SK-N-SH treated with all-trans-retinoic acid at 6 μM for 48 hours (cell line): Measurements from ENCODE around the gene ATP11A.

Source experiments
- ATAC-seq: fragments of 200-7000 bp; cut with Tn5 transposase; 3 replicates; pipeline ENCODE4 v1.9.1; 2020; ENCODE audit warnings: mild to moderate bottlenecking, moderate library complexity
- ARNTL ChIP-seq: fragments of 450-650 bp; formaldehyde crosslinking; IDR thresholded peaks from 2 replicates; pipeline ENCODE4 v1.5.0; 2020; ENCODE audit warnings: low read depth, mild to moderate bottlenecking, moderate library complexity, borderline replicate concordance
- BACH2 ChIP-seq: fragments of 250-450 bp; sonication (Bioruptor Pico); IDR thresholded peaks from 2 replicates; pipeline ENCODE4 v1.9.0; 2021; ENCODE audit warnings: mild to moderate bottlenecking, borderline replicate concordance
- ESRRG ChIP-seq: fragments of 250-450 bp; sonication (Bioruptor Pico); IDR thresholded peaks from 2 replicates; pipeline ENCODE4 v1.6.1; 2021; ENCODE audit warnings: mild to moderate bottlenecking
- GLIS3 ChIP-seq: fragments of 250-450 bp; sonication (Bioruptor Pico); IDR thresholded peaks from 2 replicates; pipeline ENCODE4 v1.5.0; 2020; ENCODE audit warnings: mild to moderate bottlenecking, moderate library complexity
- ISL1 ChIP-seq: fragments of 250-450 bp; sonication (Bioruptor Pico); IDR thresholded peaks from 2 replicates; pipeline ENCODE4 v2.1.2; 2022; ENCODE audit warnings: mild to moderate bottlenecking, moderate library complexity
- OSR1 ChIP-seq: fragments of 250-450 bp; sonication (Bioruptor Pico); IDR thresholded peaks from 2 replicates; pipeline ENCODE4 v1.8.0; 2022; ENCODE audit warnings: moderate library complexity, mild to moderate bottlenecking, inconsistent platforms
- PPARA ChIP-seq: fragments of 250-450 bp; sonication (Bioruptor Pico); IDR thresholded peaks from 2 replicates; pipeline ENCODE4 v1.5.0; 2020; ENCODE audit warnings: mild to moderate bottlenecking, borderline replicate concordance
- RARB ChIP-seq: fragments of 250-450 bp; sonication (Bioruptor Pico); IDR thresholded peaks from 2 replicates; pipeline ENCODE4 v1.8.0; 2021; ENCODE audit warnings: mild to moderate bottlenecking, moderate library complexity
- SNAI2 ChIP-seq: fragments of 250-450 bp; sonication (Bioruptor Pico); IDR thresholded peaks from 2 replicates; pipeline ENCODE4 v1.5.0; 2020; ENCODE audit warnings: mild to moderate bottlenecking, moderate library complexity
- TCF4 ChIP-seq: fragments of 250-450 bp; sonication (Bioruptor Pico); IDR thresholded peaks from 2 replicates; pipeline ENCODE4 v1.8.0; 2021; ENCODE audit warnings: mild to moderate bottlenecking, moderate library complexity, borderline replicate concordance
- TOX ChIP-seq: fragments of 250-450 bp; sonication (Bioruptor Pico); IDR thresholded peaks from 2 replicates; pipeline ENCODE4 v1.8.0; 2021; ENCODE audit warnings: mild to moderate bottlenecking, moderate library complexity, borderline replicate concordance
- ZC3H10 ChIP-seq: fragments of 250-450 bp; sonication (Bioruptor Pico); IDR thresholded peaks from 2 replicates; pipeline ENCODE4 v1.5.1; 2021; ENCODE audit warnings: mild to moderate bottlenecking, moderate library complexity
- ZFP3 ChIP-seq: fragments of 250-450 bp; sonication (Bioruptor Pico); IDR thresholded peaks from 2 replicates; pipeline ENCODE4 v1.5.0; 2020; ENCODE audit warnings: mild to moderate bottlenecking, moderate library complexity
- ZNF70 ChIP-seq: fragments of 450-650 bp; formaldehyde crosslinking; IDR thresholded peaks from 2 replicates; pipeline ENCODE4 v1.5.0; 2020; ENCODE audit warnings: mild to moderate bottlenecking, moderate library complexity
- ZNF8 ChIP-seq: fragments of 450-650 bp; formaldehyde crosslinking; IDR thresholded peaks from 2 replicates; pipeline ENCODE4 v1.5.0; 2020; ENCODE audit warnings: mild to moderate bottlenecking, moderate library complexity
- TF ChIP-seq, protein P1 (sequence below): fragments of 250-450 bp; sonication (Bioruptor Pico); IDR thresholded peaks from 2 replicates; pipeline ENCODE4 v1.8.0; 2021; ENCODE audit warnings: low read depth, mild to moderate bottlenecking, moderate library complexity, borderline replicate concordance
- TF ChIP-seq, protein P2 (sequence below): fragments of 250-450 bp; sonication (Bioruptor Pico); IDR thresholded peaks from 2 replicates; pipeline ENCODE4 v1.5.1; 2021; ENCODE audit warnings: mild to moderate bottlenecking, moderate library complexity
- TF ChIP-seq, protein P3 (sequence below): fragments of 250-450 bp; sonication (Bioruptor Pico); IDR thresholded peaks from 2 replicates; pipeline ENCODE4 v1.5.1; 2020; ENCODE audit warnings: low read depth, mild to moderate bottlenecking, moderate library complexity
- TF ChIP-seq, protein P4 (sequence below): fragments of 250-450 bp; sonication (Bioruptor Pico); IDR thresholded peaks from 2 replicates; pipeline ENCODE4 v1.8.0; 2020; ENCODE audit warnings: mild to moderate bottlenecking, moderate library complexity, borderline replicate concordance

Gene ATP11A

DNA sequence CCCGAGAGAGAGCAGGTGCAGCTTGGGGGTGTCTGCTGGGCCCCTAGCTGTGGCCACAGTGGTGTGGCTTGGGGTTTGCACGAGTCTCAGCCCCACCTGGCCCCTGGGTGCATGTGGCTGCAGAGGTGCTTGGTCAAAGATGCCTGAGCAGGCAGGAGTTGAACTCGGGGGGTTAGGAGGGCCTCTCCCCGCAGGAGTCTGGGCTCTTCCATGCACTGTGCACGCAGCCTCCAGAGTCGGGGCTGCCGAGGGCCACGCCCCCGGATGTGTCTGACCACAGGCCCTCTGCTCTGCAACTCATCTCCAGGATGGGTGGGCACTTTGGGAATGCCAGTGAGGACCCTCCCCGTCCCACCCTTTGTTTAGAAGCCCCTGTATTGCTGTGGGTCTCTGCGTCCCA, 187.7 kb downstream of the ATP11A start (continued):
- TF ChIP-seq, protein P1, sequence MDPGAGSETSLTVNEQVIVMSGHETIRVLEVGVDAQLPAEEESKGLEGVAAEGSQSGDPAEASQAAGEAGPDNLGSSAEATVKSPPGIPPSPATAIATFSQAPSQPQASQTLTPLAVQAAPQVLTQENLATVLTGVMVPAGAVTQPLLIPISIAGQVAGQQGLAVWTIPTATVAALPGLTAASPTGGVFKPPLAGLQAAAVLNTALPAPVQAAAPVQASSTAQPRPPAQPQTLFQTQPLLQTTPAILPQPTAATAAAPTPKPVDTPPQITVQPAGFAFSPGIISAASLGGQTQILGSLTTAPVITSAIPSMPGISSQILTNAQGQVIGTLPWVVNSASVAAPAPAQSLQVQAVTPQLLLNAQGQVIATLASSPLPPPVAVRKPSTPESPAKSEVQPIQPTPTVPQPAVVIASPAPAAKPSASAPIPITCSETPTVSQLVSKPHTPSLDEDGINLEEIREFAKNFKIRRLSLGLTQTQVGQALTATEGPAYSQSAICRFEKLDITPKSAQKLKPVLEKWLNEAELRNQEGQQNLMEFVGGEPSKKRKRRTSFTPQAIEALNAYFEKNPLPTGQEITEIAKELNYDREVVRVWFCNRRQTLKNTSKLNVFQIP (CRISPR knock-in tag): no peak
- no peak for TF ChIP-seq GLIS3
- no peak for TF ChIP-seq BACH2 (CRISPR knock-in tag)
- no peak for TF ChIP-seq TCF4
- no peak for TF ChIP-seq ESRRG
- TF ChIP-seq, protein P2, sequence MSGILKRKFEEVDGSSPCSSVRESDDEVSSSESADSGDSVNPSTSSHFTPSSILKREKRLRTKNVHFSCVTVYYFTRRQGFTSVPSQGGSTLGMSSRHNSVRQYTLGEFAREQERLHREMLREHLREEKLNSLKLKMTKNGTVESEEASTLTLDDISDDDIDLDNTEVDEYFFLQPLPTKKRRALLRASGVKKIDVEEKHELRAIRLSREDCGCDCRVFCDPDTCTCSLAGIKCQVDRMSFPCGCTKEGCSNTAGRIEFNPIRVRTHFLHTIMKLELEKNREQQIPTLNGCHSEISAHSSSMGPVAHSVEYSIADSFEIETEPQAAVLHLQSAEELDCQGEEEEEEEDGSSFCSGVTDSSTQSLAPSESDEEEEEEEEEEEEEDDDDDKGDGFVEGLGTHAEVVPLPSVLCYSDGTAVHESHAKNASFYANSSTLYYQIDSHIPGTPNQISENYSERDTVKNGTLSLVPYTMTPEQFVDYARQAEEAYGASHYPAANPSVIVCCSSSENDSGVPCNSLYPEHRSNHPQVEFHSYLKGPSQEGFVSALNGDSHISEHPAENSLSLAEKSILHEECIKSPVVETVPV (CRISPR knock-in tag): no peak
- TF ChIP-seq OSR1: no peak

DNA sequence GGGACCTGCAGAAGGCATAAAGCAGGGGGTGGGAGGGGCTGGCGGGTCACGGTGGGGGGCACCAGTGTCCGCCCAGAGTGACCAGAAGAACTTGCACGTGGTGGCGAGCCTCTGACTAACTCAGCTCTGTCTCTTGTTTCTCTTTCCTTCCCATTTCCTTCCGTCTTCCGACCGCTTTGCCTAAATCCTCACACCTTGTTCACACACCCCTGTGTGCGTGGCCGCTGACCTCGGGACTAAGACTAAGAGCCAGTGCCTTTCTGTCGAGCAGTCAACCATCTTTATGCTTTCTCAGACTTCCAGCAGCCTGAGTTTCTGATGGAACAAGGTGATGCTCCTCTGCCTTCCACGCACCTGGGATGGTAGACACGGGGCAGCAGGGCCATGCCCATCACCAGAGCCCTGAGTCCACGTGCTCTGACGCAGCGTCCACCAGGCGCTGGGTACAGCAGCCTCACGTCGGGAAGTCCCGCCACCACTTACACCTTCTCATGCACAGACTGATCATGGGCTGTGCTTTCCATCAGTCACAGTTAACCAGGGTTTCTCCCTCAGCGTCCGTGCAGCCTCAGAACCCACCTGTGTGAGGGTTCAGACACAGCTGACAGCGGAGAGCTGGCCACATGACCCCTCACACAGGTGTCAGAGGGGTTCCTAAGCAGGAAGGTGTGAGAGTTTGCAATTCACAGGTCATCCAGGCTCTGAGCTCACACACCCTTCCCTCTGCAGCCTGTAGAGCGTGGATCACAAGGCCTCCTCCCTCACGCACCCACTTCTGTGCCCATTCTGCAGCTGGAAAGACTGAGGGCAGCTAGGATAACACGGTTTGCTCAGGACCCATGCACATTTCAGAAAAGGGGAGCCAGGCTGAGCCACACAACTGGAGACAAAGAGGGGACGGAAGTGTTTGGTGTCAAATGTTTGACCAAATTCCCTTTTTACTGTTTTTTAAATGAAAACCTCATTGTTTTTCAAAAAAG, 188.4 kb downstream of the ATP11A start:
- TF ChIP-seq GLIS3 (no peak), ARNTL (no peak), SNAI2 (no peak), ZC3H10 (CRISPR knock-in tag) (no peak), ISL1 (CRISPR knock-in tag) (no peak), PPARA (CRISPR knock-in tag) (no peak), ESRRG (no peak), ZNF70 (no peak), ZNF8 (no peak)
- TF ChIP-seq, protein P3, sequence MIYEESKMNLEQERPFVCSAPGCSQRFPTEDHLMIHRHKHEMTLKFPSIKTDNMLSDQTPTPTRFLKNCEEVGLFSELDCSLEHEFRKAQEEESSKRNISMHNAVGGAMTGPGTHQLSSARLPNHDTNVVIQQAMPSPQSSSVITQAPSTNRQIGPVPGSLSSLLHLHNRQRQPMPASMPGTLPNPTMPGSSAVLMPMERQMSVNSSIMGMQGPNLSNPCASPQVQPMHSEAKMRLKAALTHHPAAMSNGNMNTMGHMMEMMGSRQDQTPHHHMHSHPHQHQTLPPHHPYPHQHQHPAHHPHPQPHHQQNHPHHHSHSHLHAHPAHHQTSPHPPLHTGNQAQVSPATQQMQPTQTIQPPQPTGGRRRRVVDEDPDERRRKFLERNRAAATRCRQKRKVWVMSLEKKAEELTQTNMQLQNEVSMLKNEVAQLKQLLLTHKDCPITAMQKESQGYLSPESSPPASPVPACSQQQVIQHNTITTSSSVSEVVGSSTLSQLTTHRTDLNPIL (CRISPR knock-in tag): no peak
- TF ChIP-seq, protein P2 (CRISPR knock-in tag): no peak
- TF ChIP-seq, all 23 proteins: peak for 0
- ATAC-seq: no peak

DNA sequence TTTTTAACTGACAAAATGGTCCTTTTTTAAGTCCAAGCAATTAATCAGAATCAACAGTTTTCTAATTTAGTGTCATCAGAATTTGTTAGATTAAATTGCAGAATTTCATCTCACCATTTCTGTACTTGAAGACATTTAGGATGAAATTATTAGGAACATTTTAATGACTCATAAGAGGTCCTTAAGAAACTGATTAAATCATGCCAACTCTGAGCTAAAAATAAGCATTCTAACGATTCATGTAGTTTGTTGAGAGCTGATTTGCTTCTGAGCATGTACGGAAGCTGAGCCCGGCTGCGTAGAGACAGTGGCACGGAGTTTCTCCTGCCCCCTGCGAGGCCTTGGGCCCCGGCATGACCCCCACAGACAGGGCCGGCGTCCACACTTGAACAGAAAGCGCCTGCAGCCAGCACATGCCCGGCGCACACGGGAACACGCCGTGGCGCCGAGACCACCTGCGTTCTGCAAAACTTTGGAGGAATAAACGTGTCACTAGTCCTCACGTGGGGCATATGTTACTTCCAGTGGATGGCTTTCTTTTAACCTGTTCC, 189.5 kb downstream of the ATP11A start:
- TF ChIP-seq, protein P3 (CRISPR knock-in tag): no peak
- TF ChIP-seq RARB (CRISPR knock-in tag) (no peak), OSR1 (no peak), ARNTL (no peak), ZFP3 (CRISPR knock-in tag) (no peak), TOX (CRISPR knock-in tag) (no peak), BACH2 (CRISPR knock-in tag) (no peak), ZNF70 (no peak)
- TF ChIP-seq, protein P1 (CRISPR knock-in tag): no peak
- TF ChIP-seq, protein P4, sequence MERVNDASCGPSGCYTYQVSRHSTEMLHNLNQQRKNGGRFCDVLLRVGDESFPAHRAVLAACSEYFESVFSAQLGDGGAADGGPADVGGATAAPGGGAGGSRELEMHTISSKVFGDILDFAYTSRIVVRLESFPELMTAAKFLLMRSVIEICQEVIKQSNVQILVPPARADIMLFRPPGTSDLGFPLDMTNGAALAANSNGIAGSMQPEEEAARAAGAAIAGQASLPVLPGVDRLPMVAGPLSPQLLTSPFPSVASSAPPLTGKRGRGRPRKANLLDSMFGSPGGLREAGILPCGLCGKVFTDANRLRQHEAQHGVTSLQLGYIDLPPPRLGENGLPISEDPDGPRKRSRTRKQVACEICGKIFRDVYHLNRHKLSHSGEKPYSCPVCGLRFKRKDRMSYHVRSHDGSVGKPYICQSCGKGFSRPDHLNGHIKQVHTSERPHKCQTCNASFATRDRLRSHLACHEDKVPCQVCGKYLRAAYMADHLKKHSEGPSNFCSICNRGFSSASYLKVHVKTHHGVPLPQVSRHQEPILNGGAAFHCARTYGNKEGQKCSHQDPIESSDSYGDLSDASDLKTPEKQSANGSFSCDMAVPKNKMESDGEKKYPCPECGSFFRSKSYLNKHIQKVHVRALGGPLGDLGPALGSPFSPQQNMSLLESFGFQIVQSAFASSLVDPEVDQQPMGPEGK: no peak
- TF ChIP-seq, all 23 proteins: peak for 0
- no peak for ATAC-seq
